ENCODE data around the gene CCDC190. TPM values are rescaled to one million over a fixed set of nuclear protein-coding genes. Genes with fewer than 3 reads are reported as not detected.
"Not testable (repeated sequence)": the region's sequence is repeated elsewhere in the genome, so short reads cannot be mapped to it uniquely, and the experiment has no call there.

Gene CCDC190
- total RNA-seq, 1 donor from 2014 or later: 0.35 TPM

- intact Hi-C loops (cut with DNase I): loop anchor here (5.0 kb wide), 2 partner anchors 226 to 326 kb away; no protein-coding TSS in a partner anchor
- ATAC-seq (no peak), DNase-seq (ENCODE audit: missing footprints) (no peak)
These were observed 14.4 kb downstream of the CCDC190 start for GRCh38 chr1:162846256-162847212.

GRCh38 chr1:162844153-162844552 lies 16.8 kb downstream of the CCDC190 start:
- intact Hi-C loops (cut with DNase I): no loop called here
- no peak for DNase-seq (ENCODE audit: missing footprints)
- ATAC-seq: no peak

GRCh38 chr1:162840250-162840839 lies 20.6 kb downstream of the CCDC190 start:
- intact Hi-C loops (cut with DNase I): no loop called here
- ATAC-seq: no peak

GRCh38 chr1:162838863-162839262 lies 22.1 kb downstream of the CCDC190 start:
- intact Hi-C loops (cut with DNase I): no loop called here
- no peak for ATAC-seq
- DNase-seq (ENCODE audit: missing footprints): no peak

More at GRCh38 chr1:162840250-162840839, 20.6 kb downstream of the CCDC190 start:
- no peak for DNase-seq (ENCODE audit: missing footprints)

- DNase-seq (ENCODE audit: missing footprints) (no peak), ATAC-seq (no peak)
- intact Hi-C loops (cut with DNase I): no loop called here
These were observed 25.6 kb downstream of the CCDC190 start for GRCh38 chr1:162835157-162835899.

GRCh38 chr1:162832470-162832869 lies 28.5 kb downstream of the CCDC190 start:
- ATAC-seq (no peak), DNase-seq (ENCODE audit: missing footprints) (no peak)
- intact Hi-C loops (cut with DNase I): no loop called here

GRCh38 chr1:162829268-162829667 lies 31.7 kb downstream of the CCDC190 start:
- DNase-seq (ENCODE audit: missing footprints): no peak
- ATAC-seq: no peak
- intact Hi-C loops (cut with DNase I): no loop called here

GRCh38 chr1:162823771-162824525 lies 37.0 kb downstream of the CCDC190 start:
- intact Hi-C loops (cut with DNase I): no loop called here
- DNase-seq (ENCODE audit: missing footprints) (no peak), ATAC-seq (no peak)

GRCh38 chr1:162823231-162823630 lies 37.7 kb downstream of the CCDC190 start:
- intact Hi-C loops (cut with DNase I): no loop called here
- ATAC-seq (no peak), DNase-seq (ENCODE audit: missing footprints) (no peak)

- peak; percentile 48 for ATAC-seq
- intact Hi-C loops (cut with DNase I): no loop called here
- DNase-seq (ENCODE audit: missing footprints): peak; percentile 50
These were observed 38.4 kb downstream of the CCDC190 start for GRCh38 chr1:162822391-162823200.

- DNase-seq (ENCODE audit: missing footprints); intact Hi-C loops (cut with DNase I); ATAC-seq: not testable (repeated sequence)
These were observed 42.3 kb downstream of the CCDC190 start for GRCh38 chr1:162818666-162819065.

- DNase-seq (ENCODE audit: missing footprints); intact Hi-C loops (cut with DNase I); ATAC-seq: not testable (repeated sequence)
These were observed 42.8 kb downstream of the CCDC190 start for GRCh38 chr1:162818136-162818535.

- DNase-seq (ENCODE audit: missing footprints); intact Hi-C loops (cut with DNase I); ATAC-seq: not testable (repeated sequence)
These were observed 48.6 kb downstream of the CCDC190 start for GRCh38 chr1:162812357-162812756.

GRCh38 chr1:162807503-162807902 lies 53.5 kb downstream of the CCDC190 start:
- intact Hi-C loops (cut with DNase I); DNase-seq (ENCODE audit: missing footprints); ATAC-seq: not testable (repeated sequence)

Data from Right ventricle myocardium inferior (tissue), 1 donor.